GM12875 (cell line): Measurements from ENCODE around the gene SLC38A4.
"Not testable (repeated sequence)": the region's sequence is repeated elsewhere in the genome, so short reads cannot be mapped to it uniquely, and the experiment has no call there.

Source experiments
- H3K4me3 ChIP-seq: one replicate; pipeline ENCODE4 v1.5.1; 2011; ENCODE audit warnings: low read depth, low read length, control low read depth
- TF ChIP-seq, protein P1 (sequence below): IDR thresholded peaks from 2 replicates; pipeline ENCODE4 v1.5.1; 2011; ENCODE audit warnings: low read depth, mild to moderate bottlenecking, control low read depth, inconsistent platforms, low read length, moderate library complexity, borderline replicate concordance; ENCODE audit not compliant: insufficient read depth

SLC38A4 gene

DNA sequence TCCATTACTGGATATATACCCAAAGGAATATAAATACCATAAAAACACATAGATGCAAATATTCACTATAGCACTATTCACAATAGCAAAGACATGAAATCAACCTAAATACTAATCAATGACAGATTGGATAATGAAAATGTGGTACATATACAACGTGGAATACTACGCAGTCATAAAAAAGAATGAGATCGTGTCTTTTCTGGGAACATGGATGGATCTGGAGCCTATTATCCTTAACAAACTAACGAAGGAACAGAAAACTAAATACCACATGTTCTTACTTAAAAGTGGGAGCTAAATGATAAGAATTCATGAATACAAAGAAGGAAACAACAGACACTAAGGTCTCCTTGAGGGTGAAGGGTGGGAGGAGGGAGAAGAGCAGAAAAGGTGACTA is 76.5 kb downstream of the SLC38A4 start:
- no peak overlapping the region for H3K4me3 ChIP-seq
- TF ChIP-seq, protein P1, sequence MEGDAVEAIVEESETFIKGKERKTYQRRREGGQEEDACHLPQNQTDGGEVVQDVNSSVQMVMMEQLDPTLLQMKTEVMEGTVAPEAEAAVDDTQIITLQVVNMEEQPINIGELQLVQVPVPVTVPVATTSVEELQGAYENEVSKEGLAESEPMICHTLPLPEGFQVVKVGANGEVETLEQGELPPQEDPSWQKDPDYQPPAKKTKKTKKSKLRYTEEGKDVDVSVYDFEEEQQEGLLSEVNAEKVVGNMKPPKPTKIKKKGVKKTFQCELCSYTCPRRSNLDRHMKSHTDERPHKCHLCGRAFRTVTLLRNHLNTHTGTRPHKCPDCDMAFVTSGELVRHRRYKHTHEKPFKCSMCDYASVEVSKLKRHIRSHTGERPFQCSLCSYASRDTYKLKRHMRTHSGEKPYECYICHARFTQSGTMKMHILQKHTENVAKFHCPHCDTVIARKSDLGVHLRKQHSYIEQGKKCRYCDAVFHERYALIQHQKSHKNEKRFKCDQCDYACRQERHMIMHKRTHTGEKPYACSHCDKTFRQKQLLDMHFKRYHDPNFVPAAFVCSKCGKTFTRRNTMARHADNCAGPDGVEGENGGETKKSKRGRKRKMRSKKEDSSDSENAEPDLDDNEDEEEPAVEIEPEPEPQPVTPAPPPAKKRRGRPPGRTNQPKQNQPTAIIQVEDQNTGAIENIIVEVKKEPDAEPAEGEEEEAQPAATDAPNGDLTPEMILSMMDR, result no peak

DNA sequence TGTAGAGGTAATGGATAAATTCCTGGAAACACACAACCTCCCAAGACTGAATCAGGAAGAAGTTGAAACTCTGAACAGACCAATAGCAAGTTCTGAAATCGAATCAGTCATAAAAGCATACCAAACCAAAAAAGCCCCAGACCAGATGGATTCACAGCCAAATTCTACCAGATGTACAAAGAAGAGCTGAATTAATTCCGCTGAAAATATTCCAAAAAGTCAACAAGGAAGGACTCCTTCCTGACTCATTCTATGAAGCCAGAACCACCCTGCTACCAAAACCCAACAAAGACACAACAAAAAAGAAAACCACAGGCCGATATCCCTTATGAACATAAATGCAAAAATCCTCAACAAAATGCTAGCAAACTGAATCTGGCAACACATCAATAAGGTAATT is 81.5 kb downstream of the SLC38A4 start:
- TF ChIP-seq, protein P1, result no peak

DNA sequence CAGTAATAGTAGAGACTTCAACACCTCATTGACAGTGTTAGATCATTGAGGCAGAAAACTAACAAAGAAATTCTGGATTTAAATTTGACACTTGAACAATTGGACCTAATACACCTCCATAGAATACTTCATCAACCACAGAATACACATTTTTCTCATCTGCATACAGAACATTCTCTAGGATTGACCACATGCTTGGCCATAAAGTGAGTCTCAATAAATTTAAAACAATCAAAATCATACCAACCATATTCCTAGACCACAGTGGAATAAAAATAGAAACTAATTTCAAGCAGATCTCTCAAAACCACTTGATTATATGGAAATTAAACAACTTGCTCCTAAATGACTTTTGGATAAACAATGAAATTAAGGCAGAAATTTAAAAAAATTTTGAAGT is 82.3 kb downstream of the SLC38A4 start:
- TF ChIP-seq, protein P1, result no peak

More for the DNA sequence above, 81.5 kb downstream of the SLC38A4 start:
- H3K4me3 ChIP-seq, result no peak overlapping the region

DNA sequence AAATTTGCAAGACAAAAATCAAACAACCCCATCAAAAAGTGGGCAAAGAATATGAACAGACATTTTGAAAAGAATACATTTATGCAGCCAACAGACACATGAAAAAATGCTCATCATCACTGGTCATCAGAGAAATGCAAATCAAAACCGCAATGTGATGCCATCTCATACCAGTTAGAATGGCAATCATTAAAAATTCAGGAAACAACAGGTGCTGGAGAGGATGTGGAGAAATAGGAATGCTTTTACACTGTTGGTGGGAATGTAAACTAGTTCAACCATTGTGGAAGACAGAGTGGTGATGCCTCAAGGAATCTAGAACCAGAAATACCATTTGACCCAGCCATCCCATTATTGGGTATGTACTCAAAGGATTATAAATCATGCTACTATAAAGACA is 83.5 kb downstream of the SLC38A4 start:
- H3K4me3 ChIP-seq, result not testable (repeated sequence)

More for the DNA sequence above, 82.3 kb downstream of the SLC38A4 start:
- H3K4me3 ChIP-seq, result no peak overlapping the region

DNA sequence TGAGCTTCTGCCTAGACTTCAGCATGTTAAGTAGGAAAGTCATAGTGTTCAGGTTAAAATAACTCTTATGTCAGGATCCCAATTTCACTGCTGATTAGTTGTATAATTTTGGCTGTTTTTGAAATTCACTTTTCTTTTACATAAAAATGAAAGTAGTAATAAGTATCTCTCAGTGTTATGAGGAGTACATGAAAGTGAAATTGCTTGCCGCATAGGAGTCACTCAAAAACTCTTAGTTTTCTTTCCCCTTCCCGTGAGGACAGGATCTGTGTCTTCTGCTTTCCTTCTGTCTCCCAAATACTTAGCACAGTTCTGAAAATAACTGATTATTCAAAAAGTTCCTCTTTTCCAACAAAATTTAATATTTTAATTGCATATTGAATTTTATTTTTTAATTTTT is 100.5 kb downstream of the SLC38A4 start:
- TF ChIP-seq, protein P1, result no peak
- no peak overlapping the region for H3K4me3 ChIP-seq

DNA sequence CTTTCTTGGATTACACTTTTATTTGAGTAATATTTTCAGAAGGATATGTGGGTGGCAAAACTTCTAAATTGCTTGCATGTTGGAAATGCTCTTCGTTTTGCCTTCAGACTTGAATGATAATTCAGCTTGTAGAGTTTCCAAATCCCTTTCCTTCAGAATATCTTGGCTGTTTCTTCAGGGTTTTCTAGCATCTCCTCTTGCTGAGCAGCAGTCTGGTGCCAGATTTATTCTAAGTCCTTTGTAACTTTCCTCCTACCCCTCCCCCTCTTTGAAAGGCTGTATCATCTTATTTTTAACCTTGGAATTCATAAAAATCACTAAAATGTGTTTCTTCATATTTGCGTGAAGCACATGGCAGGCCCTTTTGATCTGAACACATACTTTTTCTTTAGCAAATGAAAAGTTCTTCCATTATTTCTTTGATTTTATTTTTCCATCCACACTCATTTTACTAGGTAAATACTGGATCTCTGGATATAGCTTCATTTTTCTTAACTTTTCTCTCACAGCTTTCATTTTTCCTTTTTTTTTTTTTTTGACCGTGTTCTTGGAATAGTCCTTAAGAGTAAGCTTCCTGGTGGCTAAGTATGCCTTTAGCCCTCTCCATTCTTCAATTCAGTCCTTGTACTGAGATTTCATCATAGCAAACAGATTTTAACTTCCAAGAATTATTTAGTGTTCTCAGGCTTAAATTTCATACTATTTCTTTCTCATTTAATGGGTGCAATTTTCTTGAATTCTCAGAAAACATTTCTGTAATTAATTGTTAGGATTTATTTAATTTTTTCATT is 102.0 kb downstream of the SLC38A4 start:
- H3K4me3 ChIP-seq, result no peak overlapping the region
- TF ChIP-seq, protein P1, result no peak

DNA sequence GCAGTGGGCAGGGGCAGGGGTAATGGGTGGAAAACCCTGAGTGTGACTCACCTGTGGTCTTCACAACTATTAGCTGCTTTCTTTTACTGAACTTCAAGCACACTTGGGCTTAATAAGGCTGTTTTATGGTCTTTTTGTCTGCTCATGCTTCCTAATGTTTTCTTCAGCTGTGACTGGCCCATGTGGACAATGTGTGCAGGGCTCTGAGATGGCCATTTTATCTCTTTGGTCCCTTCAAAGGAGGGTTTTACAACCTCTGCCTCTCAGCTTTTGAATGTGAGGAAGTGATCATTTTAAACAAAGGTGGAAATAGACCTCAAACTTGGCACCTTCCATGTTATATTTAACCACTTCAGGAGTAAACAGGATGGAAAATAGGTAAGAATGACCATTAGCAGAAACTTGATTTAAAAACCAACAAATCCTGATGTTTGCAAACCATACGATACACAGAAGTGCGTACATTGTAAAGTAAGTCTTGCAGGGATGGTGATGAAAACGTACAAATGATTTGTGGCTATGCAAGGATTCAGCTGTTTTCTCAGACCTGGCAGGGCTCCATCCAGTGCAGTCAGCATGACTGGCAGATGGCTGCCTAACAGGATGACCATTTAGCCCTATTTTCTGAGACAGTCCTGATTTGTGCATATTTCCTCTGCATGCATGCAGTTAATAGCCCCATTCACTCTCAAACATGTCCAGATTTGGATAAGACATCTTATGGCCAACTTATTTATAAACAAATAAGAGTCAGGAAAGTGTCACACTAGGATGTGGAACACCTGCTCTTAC is 103.2 kb downstream of the SLC38A4 start:
- TF ChIP-seq, protein P1, result no peak
- no peak overlapping the region for H3K4me3 ChIP-seq
